Measurements from ENCODE around the gene TRABD. TPM values are rescaled to one million over a fixed set of nuclear protein-coding genes. Genes with fewer than 3 reads are reported as not detected.

The TRABD gene
- total RNA-seq, 1 experiment from 2014 or later: 33.5 TPM

GRCh38 chr22:50229370-50229769 lies 43.7 kb downstream of the TRABD start:
- CTCF ChIA-PET: no interaction called here
- H3K36me3 ChIP-seq (ENCODE audit: control insufficient read depth, insufficient read depth, low read length): no peaks in the 10 kb centered on the region
- H3K27me3 ChIP-seq (replicated peaks; ENCODE audit: control insufficient read depth, insufficient read depth, low read length): no peaks in the 10 kb centered on the region
- H3K27ac Mint-ChIP-seq (ENCODE audit: unreplicated experiment): no peak overlapping the region
- no peaks in the 10 kb centered on the region for H3K4me1 ChIP-seq
- no peaks in the 10 kb centered on the region for H3K9me3 ChIP-seq
- H3K9me3 Mint-ChIP-seq (ENCODE audit: unreplicated experiment): no peaks in the 10 kb centered on the region
- no peak overlapping the region for H3K4me3 Mint-ChIP-seq (ENCODE audit: unreplicated experiment)
- peaks cover 17% of the 10 kb centered on the region for H3K36me3 Mint-ChIP-seq (ENCODE audit: insufficient read depth, unreplicated experiment)
- intact Hi-C loops (cut with micrococcal nuclease; ENCODE audit: unreplicated experiment): no loop called here
- no peak for DNase-seq
- no peaks in the 10 kb centered on the region for H3K4me1 Mint-ChIP-seq (ENCODE audit: low read depth, unreplicated experiment)
- no TSS peak for BruUV-seq (replicated peaks)
- H3K4me3 ChIP-seq (ENCODE audit: low read depth, low read length): no peak overlapping the region
- H3K27me3 Mint-ChIP-seq (ENCODE audit: insufficient read depth, unreplicated experiment): no peaks in the 10 kb centered on the region
- TF ChIP-seq CTCF (IDR thresholded peaks at IDR 0.05; ENCODE audit: insufficient read depth in 1 of 2, low read depth in 1 of 2, low read length in 1 of 2, severe bottlenecking in 1 of 2, unreplicated experiment in 1 of 2): no peak
- POLR2A ChIA-PET: no interaction called here

DNA sequence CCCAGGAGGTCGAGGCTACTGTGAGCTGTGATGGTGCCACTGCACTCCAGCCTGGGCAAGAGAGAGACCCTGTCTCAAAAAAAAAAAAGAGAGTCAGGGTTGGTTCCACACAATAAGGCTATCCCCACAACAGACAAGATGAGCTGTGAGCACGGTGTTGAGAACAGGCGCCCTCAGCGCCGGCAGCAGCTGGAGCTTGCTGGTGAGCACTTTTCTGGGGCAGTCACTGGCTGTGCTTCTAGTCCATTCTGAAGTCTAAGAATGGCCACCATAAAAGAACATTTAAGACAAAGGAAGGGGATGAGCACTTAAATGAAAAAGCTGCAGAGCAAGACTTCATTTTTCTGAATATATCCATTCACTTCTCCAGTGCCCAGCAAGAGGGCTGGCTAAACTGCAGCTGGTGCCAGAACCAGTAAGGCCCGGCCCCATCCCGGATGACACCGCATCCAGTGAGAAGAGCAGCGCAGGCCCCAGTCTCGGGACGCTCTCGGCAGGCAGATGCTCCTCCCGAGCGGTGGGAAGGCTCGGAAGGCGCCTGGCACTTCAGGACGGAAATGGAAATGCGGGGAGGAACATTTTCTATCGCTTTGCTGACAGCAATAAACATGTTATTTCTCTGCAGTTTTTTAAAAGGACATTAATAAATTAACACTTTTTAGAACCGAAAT lies 46.9 kb downstream of the TRABD start:
- Mint-ChIP-seq H3K36me3 (ENCODE audit: insufficient read depth, unreplicated experiment) (peaks cover 34% of the 10 kb centered on the region), H3K4me1 (ENCODE audit: low read depth, unreplicated experiment) (no peaks in the 10 kb centered on the region), H3K4me3 (ENCODE audit: unreplicated experiment) (no peak overlapping the region), H3K27ac (ENCODE audit: unreplicated experiment) (no peak overlapping the region), H3K9me3 (ENCODE audit: unreplicated experiment) (no peaks in the 10 kb centered on the region), H3K27me3 (ENCODE audit: insufficient read depth, unreplicated experiment) (no peaks in the 10 kb centered on the region)
- H3K4me3 ChIP-seq (ENCODE audit: low read depth, low read length): no peak overlapping the region
- no peaks in the 10 kb centered on the region for H3K9me3 ChIP-seq
- BruUV-seq (replicated peaks): no TSS peak
- intact Hi-C loops (cut with micrococcal nuclease; ENCODE audit: unreplicated experiment): no loop called here
- no peaks in the 10 kb centered on the region; the same call in 1 of the 2 replicates for H3K36me3 ChIP-seq (ENCODE audit: control insufficient read depth, insufficient read depth, low read length)
- no peaks in the 10 kb centered on the region for H3K4me1 ChIP-seq
- ChIA-PET POLR2A (interaction anchor here (0.6 kb wide), 1 partner anchor 19 kb away, joined by 3 read pairs; the partner anchor contains the start of gene HDAC10), CTCF (no interaction called here)
- no peak for DNase-seq
- TF ChIP-seq CTCF (IDR thresholded peaks at IDR 0.05; ENCODE audit: insufficient read depth in 1 of 2, low read depth in 1 of 2, low read length in 1 of 2, severe bottlenecking in 1 of 2, unreplicated experiment in 1 of 2): no peak
- no peaks in the 10 kb centered on the region for H3K27me3 ChIP-seq (replicated peaks; ENCODE audit: control insufficient read depth, insufficient read depth, low read length)

GRCh38 chr22:50233223-50233622 lies 47.5 kb downstream of the TRABD start:
- POLR2A ChIA-PET: no interaction called here
- TF ChIP-seq CTCF (IDR thresholded peaks at IDR 0.05; ENCODE audit: insufficient read depth in 1 of 2, low read depth in 1 of 2, low read length in 1 of 2, severe bottlenecking in 1 of 2, unreplicated experiment in 1 of 2): no peak
- no peak overlapping the region for H3K4me3 Mint-ChIP-seq (ENCODE audit: unreplicated experiment)
- no peaks in the 10 kb centered on the region for H3K9me3 ChIP-seq
- no peaks in the 10 kb centered on the region; the same call in 1 of the 2 replicates for H3K36me3 ChIP-seq (ENCODE audit: control insufficient read depth, insufficient read depth, low read length)
- no peaks in the 10 kb centered on the region for H3K4me1 Mint-ChIP-seq (ENCODE audit: low read depth, unreplicated experiment)
- DNase-seq: no peak
- peaks cover 38% of the 10 kb centered on the region for H3K36me3 Mint-ChIP-seq (ENCODE audit: insufficient read depth, unreplicated experiment)
- H3K27me3 ChIP-seq (replicated peaks; ENCODE audit: control insufficient read depth, insufficient read depth, low read length): no peaks in the 10 kb centered on the region
- no peaks in the 10 kb centered on the region for H3K9me3 Mint-ChIP-seq (ENCODE audit: unreplicated experiment)
- intact Hi-C loops (cut with micrococcal nuclease; ENCODE audit: unreplicated experiment): no loop called here
- no peaks in the 10 kb centered on the region for H3K4me1 ChIP-seq
- no peaks in the 10 kb centered on the region for H3K27me3 Mint-ChIP-seq (ENCODE audit: insufficient read depth, unreplicated experiment)
- H3K4me3 ChIP-seq (ENCODE audit: low read depth, low read length): no peak overlapping the region
- no TSS peak for BruUV-seq (replicated peaks)
- H3K27ac Mint-ChIP-seq (ENCODE audit: unreplicated experiment): no peak overlapping the region
- CTCF ChIA-PET: no interaction called here
